Measurements from ENCODE around the gene MTHFSD.

DNA sequence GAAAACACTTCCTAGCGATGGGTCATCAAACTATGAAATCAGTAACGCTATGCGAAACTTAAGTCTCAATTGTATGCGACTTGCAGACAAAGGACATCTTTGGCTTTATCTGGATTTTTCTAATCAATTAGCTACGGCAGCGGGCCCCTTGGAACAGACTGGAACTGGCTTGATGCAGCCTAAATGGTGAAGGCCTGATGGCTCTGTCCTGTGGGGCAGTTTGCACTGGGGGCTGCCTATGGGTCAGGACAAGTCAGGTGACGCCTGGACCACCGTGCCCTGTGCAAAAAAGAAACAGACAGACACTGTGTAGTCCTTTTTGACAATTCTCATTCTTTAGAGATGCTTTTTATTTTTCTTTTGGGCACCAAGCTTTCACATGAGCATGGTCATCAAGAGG is 22.0 kb downstream of the MTHFSD start:
- TF ChIP-seq CTCF (IDR thresholded peaks at IDR 0.05) (no peak), POLR2A (IDR thresholded peaks at IDR 0.05) (no peak)

Measured in right lobe of liver (tissue), 4 donors.